OCI-LY3 (cell line): ENCODE results near the gene KRTAP26-1.

Experiments
- H2AFZ ChIP-seq: fragments of 200-600, 300-600 bp; shearing (Covaris generic); 2 replicates; pipeline ENCODE4 v1.6.0; 2014; ENCODE audit warnings: antibody characterized with exemption, low read depth, low read length
- H3K27ac ChIP-seq: fragments of 200-600, 300-600 bp; sonication (generic); 2 replicates; pipeline ENCODE4 v1.5.1; 2014; ENCODE audit warnings: mild to moderate bottlenecking, low read length, moderate library complexity, mixed read lengths
- H3K27me3 ChIP-seq: fragments of 200-600, 300-600 bp; sonication (generic); 2 replicates; pipeline ENCODE4 v1.6.1; 2014; ENCODE audit warnings: low read depth, low read length, mixed read lengths
- H3K36me3 ChIP-seq: fragments of 200-600, 300-600 bp; sonication (generic); replicated peaks from 2 replicates; pipeline ENCODE3; 2014; ENCODE audit warnings: low read depth, low read length, mixed read lengths
- H3K4me1 ChIP-seq: fragments of 300-600, 200-600 bp; sonication (generic); 2 replicates; pipeline ENCODE4 v1.6.1; 2014; ENCODE audit warnings: low read length, mixed read lengths
- H3K4me2 ChIP-seq: fragments of 200-600, 300-600 bp; sonication (generic); 2 replicates; pipeline ENCODE4 v1.6.1; 2014; ENCODE audit warnings: low read length, mixed read lengths
- H3K4me3 ChIP-seq: fragments of 300-600, 200-600 bp; sonication (generic); 2 replicates; pipeline ENCODE4 v1.5.1; 2014; ENCODE audit warnings: antibody characterized with exemption, mild to moderate bottlenecking, low read length, moderate library complexity
- H3K79me2 ChIP-seq: fragments of 300-600, 200-600 bp; shearing (Covaris generic); 2 replicates; pipeline ENCODE4 v1.6.1; 2014; ENCODE audit warnings: mild to moderate bottlenecking, low read length, mixed read lengths
- H3K9ac ChIP-seq: fragments of 300-600, 200-600 bp; shearing (Covaris generic); 2 replicates; pipeline ENCODE4 v1.6.0; 2014; ENCODE audit warnings: mild to moderate bottlenecking, low read length, moderate library complexity
- H3K9me3 ChIP-seq: fragments of 200-600, 300-600 bp; shearing (Covaris generic); 2 replicates; pipeline ENCODE4 v1.6.1; 2014; ENCODE audit warnings: low read length, mixed read lengths; ENCODE audit not compliant: insufficient read depth
- H4K20me1 ChIP-seq: fragments of 200-600, 300-600 bp; sonication (generic); 2 replicates; pipeline ENCODE4 v1.6.1; 2016; ENCODE audit warnings: low read length, mixed read lengths; ENCODE audit not compliant: insufficient read depth
- EZH2phosphoT487 ChIP-seq: fragments of 200-600 bp; shearing (Covaris generic); IDR thresholded peaks from 2 replicates; pipeline ENCODE4 v1.6.1; 2018; ENCODE audit warnings: antibody characterized with exemption, mixed run types, low read depth
- TF ChIP-seq, protein P1 (sequence below): fragments of 200-600, 300-600 bp; sonication (generic); IDR thresholded peaks from 2 replicates; pipeline ENCODE4 v1.5.1; 2014; ENCODE audit warnings: antibody characterized with exemption, low read length, low read depth

The KRTAP26-1 gene

DNA sequence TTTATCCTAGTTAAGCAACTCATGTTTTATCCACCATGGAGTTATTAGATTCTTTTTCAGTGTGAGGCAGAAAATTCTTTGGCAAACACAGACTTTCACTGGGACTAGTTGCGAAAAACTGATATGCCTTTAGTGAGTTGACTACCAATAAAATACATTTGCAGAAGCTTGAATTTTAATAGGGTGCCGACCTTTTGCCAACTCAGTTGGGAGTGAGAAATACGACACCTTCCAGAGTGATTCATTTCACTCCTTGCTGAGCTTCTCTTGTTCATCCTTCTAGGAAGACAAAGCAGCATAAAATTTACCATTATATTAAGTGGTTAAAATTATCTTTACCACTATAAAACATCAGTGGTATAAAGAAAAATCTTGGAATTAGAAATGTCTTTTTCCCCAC lies 29.5 kb upstream of the KRTAP26-1 start:
- TF ChIP-seq, protein P1, sequence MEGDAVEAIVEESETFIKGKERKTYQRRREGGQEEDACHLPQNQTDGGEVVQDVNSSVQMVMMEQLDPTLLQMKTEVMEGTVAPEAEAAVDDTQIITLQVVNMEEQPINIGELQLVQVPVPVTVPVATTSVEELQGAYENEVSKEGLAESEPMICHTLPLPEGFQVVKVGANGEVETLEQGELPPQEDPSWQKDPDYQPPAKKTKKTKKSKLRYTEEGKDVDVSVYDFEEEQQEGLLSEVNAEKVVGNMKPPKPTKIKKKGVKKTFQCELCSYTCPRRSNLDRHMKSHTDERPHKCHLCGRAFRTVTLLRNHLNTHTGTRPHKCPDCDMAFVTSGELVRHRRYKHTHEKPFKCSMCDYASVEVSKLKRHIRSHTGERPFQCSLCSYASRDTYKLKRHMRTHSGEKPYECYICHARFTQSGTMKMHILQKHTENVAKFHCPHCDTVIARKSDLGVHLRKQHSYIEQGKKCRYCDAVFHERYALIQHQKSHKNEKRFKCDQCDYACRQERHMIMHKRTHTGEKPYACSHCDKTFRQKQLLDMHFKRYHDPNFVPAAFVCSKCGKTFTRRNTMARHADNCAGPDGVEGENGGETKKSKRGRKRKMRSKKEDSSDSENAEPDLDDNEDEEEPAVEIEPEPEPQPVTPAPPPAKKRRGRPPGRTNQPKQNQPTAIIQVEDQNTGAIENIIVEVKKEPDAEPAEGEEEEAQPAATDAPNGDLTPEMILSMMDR: no peak
- TF ChIP-seq EZH2phosphoT487: no peak
- Histone ChIP-seq H3K27ac (no peak overlapping the region), H3K79me2 (no peaks in the 10 kb centered on the region), H3K9me3 (no peaks in the 10 kb centered on the region), H3K4me2 (no peak overlapping the region), H3K9ac (no peak overlapping the region), H3K36me3 (no peaks in the 10 kb centered on the region), H3K4me1 (no peaks in the 10 kb centered on the region), H3K4me3 (no peak overlapping the region), H3K27me3 (no peaks in the 10 kb centered on the region), H2AFZ (no peak overlapping the region), H4K20me1 (no peaks in the 10 kb centered on the region)

DNA sequence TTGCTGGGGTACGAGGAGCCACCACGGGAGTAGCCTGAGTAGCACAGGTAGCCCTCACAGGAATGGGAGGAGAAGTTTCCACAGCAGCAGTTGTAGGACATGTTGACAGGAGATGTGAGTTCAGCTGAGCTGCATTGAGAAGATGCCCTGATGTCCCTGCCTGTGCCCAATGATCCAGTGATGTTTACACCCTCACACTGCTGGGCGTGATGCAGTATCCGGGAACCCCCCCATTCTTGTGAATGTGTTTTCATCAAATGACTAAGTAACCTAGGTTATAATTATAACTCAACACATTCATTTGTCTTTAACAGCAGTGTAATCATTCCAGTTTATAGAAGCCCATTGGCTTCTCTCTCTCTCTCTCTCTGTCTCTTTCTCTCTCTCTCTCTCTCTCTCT lies 28.4 kb upstream of the KRTAP26-1 start, which contains the start of gene KRTAP23-1:
TSS of gene KRTAP23-1 (minus strand) at position 101 of the 400 bp plus-strand sequence. CDS start at position 101, 0 bp downstream.
- Histone ChIP-seq H3K4me1 (no peaks in the 10 kb centered on the region), H3K79me2 (no peaks in the 10 kb centered on the region), H2AFZ (no peak within 1 kb of the TSS), H3K4me2 (no peak within 1 kb of the TSS), H3K27me3 (no peaks in the 10 kb centered on the region), H4K20me1 (no peaks in the 10 kb centered on the region), H3K9me3 (no peaks in the 10 kb centered on the region), H3K27ac (no peak within 1 kb of the TSS), H3K9ac (no peak within 1 kb of the TSS), H3K4me3 (no peak within 1 kb of the TSS), H3K36me3 (no peaks in the 10 kb centered on the region)
- no peak for TF ChIP-seq EZH2phosphoT487
- TF ChIP-seq, protein P1: no peak

DNA sequence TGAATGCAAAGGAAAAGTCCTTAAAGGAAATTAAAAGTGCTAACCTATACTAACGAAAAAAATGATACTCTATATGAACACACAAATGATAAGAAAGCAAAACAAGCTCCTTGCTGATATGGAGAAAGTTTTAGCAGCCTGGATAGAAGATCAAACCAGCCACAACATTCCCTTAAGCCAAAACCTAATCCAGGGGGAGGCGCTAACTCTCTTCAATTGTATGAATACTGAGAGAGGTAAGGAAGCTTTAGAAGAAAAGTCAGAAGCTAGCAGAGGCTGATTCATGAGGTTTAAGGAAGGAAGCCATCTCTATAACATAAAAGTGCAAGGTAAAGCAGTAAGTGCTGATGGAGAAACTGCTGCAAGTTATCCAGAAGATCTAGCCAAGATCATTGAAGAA lies 24.9 kb upstream of the KRTAP26-1 start:
- no peaks in the 10 kb centered on the region for H4K20me1 ChIP-seq
- no peak overlapping the region for H2AFZ ChIP-seq
- H3K9ac ChIP-seq: no peak overlapping the region
- TF ChIP-seq, protein P1: no peak
- no peak for TF ChIP-seq EZH2phosphoT487
- no peaks in the 10 kb centered on the region for H3K9me3 ChIP-seq
- H3K4me1 ChIP-seq: no peaks in the 10 kb centered on the region
- H3K4me3 ChIP-seq: no peak overlapping the region
- no peaks in the 10 kb centered on the region for H3K27me3 ChIP-seq
- H3K36me3 ChIP-seq: no peaks in the 10 kb centered on the region
- no peak overlapping the region for H3K27ac ChIP-seq
- no peak overlapping the region for H3K4me2 ChIP-seq
- H3K79me2 ChIP-seq: no peaks in the 10 kb centered on the region

DNA sequence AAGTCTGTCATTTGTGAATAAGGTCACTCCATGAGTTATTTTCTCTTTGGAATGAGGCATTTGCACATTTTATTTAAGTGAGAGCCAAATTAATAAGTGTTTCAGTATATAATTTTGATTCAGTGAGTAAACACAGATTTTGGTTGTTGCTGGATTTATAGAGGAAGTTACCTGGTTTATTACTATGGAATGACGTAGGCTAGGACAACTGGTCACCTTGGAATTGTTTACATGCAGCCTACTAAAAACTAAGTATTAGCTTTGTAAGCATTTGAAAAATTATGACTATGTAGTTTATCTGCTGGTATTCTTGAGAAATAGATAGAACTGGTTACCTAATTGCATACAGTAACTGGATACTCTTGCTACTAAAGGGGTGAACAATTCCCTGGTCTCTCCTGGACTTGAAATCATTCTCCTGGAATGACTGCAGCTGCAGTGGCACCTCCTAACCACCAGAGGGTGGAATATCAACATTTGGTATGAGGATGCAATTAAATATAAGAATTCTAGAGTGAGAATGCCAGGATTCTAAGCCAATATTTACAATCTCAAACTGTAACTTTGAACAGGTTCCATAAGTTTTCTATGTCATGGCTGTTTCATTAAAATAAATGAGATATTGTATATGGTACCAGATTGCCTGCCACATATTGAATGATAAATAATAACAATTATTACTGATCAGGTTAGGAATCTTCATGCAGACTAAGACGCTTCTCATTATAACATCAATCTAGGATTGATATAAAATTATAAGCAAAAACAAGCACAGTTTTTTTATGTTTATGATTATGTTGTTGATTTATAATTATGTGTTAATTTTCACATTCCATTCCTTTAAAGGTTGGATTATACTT lies 20.8 kb upstream of the KRTAP26-1 start:
- Histone ChIP-seq H4K20me1 (no peaks in the 10 kb centered on the region), H3K4me1 (no peaks in the 10 kb centered on the region), H2AFZ (no peak overlapping the region), H3K4me3 (no peak overlapping the region), H3K27me3 (no peaks in the 10 kb centered on the region), H3K27ac (no peak overlapping the region), H3K9ac (no peak overlapping the region), H3K9me3 (no peaks in the 10 kb centered on the region), H3K4me2 (no peak overlapping the region), H3K79me2 (no peaks in the 10 kb centered on the region), H3K36me3 (no peaks in the 10 kb centered on the region)
- TF ChIP-seq, protein P1: peak; percentile 74
- no peak for TF ChIP-seq EZH2phosphoT487
